ENCODE measurements around the gene CD68.
A peak's percentile ranks its signal among the peaks of the same experiment; 100 is the strongest.
"Not testable (repeated sequence)": the region's sequence is repeated elsewhere in the genome, so short reads cannot be mapped to it uniquely, and the experiment has no call there.

Gene CD68

GRCh38 chr17:7580604-7581575 lies 1.5 kb downstream of the CD68 start:
- no peak for DNase-seq

- DNase-seq, result no peak
Observed at GRCh38 chr17:7582396-7583252, 3.2 kb downstream of the CD68 start.

GRCh38 chr17:7583253-7584109 lies 4.0 kb downstream of the CD68 start, which contains the start of gene MPDU1:
TSS of gene MPDU1 (plus strand) at chr17:7583852. CDS start at chr17:7583863, 11 bp downstream.
- DNase-seq, result peak; percentile 95

- DNase-seq, result no peak
Observed at GRCh38 chr17:7586673-7587419, 7.4 kb downstream of the CD68 start.

- no peak for DNase-seq
Observed at GRCh38 chr17:7587420-7588151, 8.1 kb downstream of the CD68 start.

GRCh38 chr17:7588553-7589203 lies 9.2 kb downstream of the CD68 start:
- DNase-seq, result no peak

- peak; percentile 66 for DNase-seq
Observed at GRCh38 chr17:7589204-7589868, 9.9 kb downstream of the CD68 start.

GRCh38 chr17:7589891-7590691 lies 10.7 kb downstream of the CD68 start, which contains the start of gene SOX15:
TSS of gene SOX15 (minus strand) at chr17:7590094. CDS start at chr17:7589676, 418 bp downstream.
- no peak for DNase-seq

GRCh38 chr17:7590743-7591142 lies 11.3 kb downstream of the CD68 start:
- DNase-seq, result no peak

GRCh38 chr17:7591596-7591995 lies 12.2 kb downstream of the CD68 start:
- no peak for DNase-seq

GRCh38 chr17:7592422-7593021 lies 13.1 kb downstream of the CD68 start:
- DNase-seq, result no peak

GRCh38 chr17:7593296-7593695 lies 13.9 kb downstream of the CD68 start:
- DNase-seq, result no peak

GRCh38 chr17:7597561-7597960 lies 18.1 kb downstream of the CD68 start:
- not testable (repeated sequence) for DNase-seq

GRCh38 chr17:7606280-7606679 lies 26.8 kb downstream of the CD68 start:
- no peak for DNase-seq

- no peak for DNase-seq
Observed at GRCh38 chr17:7610641-7611040, 31.2 kb downstream of the CD68 start.

GRCh38 chr17:7611635-7612293 lies 32.3 kb downstream of the CD68 start:
- DNase-seq, result no peak

- DNase-seq, result no peak
Observed at GRCh38 chr17:7612294-7612640, 32.8 kb downstream of the CD68 start.
